ENCODE measurements around the gene ADAMTS2.

The ADAMTS2 gene

GRCh38 chr5:179139111-179139935, 205.9 kb downstream of the ADAMTS2 start:
- no peak for DNase-seq (ENCODE audit: low read depth)

- DNase-seq (ENCODE audit: low read depth): no peak
Measured at GRCh38 chr5:179138568-179138925, 206.7 kb downstream of the ADAMTS2 start.

DNA sequence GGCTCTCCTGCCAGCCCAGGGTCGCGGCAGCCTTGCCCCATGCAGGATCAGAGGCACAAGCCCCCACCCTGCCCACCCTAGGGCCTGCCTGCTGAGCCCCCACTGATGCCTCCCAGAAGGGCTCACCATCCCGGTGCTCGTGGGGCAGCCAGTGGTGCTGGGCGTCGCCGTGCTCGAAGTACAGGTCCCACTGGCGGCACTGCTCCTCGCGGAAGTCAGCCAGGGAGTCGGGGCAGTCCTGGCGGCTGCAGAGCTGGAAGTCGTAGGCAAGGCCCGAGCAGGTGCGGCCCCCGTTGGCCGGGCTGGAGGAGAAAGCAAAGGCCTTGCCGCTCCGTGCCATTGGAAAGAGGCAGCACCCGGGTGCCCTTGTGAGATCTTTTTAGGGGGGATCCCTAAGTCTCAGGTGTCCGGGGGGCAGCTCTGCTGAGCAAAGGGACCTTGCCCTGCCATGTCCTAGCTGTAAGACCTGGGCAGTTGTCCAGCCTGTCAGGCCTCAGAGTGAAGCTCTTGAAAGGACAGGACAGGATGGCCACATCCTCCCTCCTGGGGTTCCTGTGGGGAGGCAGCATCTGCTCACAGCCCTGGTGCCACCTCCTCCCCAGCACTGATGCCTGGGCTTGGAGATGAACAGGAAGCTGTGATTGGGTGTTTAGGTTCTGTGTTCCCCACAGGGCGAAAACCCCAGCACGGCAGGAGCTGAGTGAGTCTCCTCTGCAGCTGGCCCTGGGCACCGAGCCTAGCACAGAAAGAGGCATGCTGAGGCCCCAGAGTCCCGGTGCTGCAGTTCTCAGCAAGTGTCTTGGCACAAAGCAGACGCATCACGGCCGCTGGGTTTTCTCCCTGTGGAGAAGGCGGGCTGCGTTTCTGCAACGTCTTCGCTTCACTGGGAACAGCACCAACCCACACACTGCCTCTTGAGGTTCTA, 207.4 kb downstream of the ADAMTS2 start:
- DNase-seq (ENCODE audit: low read depth): no peak

DNA sequence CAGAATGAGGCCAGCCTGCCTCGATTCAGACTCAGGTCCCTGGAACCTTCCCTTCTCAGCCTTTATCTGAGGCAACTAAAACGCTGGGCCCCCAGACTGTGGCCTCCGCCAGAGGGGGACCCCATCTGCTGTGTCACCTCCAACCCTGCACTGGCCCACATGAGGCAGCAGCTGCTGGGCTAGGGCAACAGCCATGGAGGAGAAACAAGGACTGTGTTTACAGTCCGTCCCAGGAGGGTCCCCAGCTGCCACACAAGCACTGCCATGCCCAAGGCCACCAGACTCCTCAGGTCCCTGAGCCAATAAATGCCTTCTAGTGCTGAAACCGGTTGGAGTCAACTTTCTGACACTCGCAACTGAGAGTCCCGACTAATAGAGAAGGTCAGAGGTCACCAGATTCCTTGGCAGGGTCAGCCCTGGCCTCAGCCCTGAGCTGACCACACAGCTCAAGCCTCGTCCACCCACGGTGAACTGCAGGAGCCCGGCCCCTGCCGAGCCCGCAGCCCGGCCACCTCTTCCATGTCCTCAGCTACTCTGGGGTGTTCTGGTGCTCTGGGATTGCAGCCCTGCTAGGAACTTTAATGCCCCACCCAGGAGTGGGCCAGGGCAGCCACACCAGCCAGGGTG, 208.1 kb downstream of the ADAMTS2 start:
- no peak for DNase-seq (ENCODE audit: low read depth)

- no peak for DNase-seq (ENCODE audit: low read depth)
Measured at GRCh38 chr5:179135441-179136215, 209.6 kb downstream of the ADAMTS2 start.

- no peak for DNase-seq (ENCODE audit: low read depth)
Measured at GRCh38 chr5:179135006-179135405, 210.3 kb downstream of the ADAMTS2 start.

- DNase-seq (ENCODE audit: low read depth): no peak
Measured at GRCh38 chr5:179134511-179134910, 210.8 kb downstream of the ADAMTS2 start.

DNA sequence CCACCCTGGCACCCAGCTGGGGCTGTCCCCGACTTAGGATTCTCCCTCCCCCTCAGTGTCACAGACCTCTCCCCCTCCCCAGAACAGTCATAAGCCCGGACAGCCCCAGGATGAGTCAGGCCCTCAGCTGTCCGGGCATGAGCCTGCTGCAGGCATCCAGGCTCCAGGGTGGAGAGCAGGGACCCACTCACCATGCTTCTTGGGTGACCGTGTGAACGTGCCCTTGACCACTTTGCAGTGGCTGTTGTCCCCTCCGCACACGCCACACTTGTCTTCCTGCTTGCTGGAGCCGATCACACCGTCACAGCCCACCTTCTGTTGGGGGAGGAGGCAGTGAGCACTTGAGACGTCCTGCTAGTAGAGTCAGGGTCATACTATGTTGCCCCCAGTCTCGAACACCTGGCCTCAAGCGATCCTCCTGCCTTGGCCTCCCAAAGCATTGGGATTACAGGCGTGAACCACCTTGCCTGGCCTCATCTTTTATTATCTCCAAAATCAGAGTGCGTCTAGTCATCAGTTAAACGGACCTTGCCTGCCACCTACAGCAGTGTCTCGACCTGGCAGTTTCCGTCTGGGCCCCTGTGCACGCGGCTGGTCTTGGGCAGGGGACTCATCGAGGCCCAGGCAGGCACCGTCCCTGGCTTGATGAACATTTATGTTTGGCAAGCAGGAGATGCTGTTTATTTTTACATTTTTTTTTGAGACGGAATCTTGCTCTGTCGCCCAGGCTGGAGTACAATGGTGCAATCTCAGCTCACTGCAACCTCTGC, 212.5 kb downstream of the ADAMTS2 start:
- DNase-seq (ENCODE audit: low read depth): no peak

DNA sequence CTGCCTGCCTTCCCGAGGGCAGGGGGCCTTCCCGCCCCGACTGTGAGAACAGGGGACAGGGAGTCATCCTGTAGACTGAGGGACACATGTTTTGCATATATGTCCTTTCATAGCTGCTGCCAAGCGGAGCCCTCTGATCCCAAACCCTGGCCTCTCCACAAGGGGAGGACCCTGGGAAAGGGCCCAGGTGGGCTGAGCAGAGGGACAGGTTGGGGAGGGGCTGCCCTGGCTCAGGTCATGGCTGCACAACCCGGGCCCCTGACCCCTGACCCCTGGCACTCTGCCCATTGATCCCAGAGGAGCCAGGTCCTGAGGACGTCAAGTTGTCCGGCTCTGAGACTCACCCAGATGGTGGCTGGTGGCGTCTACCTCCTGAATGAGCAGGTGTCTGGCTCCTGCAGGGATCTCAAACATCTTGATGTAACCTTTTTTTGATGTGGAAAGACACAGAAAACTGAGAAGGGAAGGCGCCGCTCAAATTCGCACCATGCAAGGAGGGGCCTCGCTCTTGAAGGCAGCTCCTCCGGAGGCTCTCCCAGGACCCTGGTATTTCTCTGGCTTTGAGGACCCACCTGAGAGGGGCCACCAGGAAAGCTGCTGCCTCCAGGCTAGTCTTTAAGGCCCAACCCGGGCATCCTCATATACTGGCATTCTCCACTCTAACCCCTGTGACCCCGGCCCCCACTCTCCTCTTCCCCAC, 213.2 kb downstream of the ADAMTS2 start:
- DNase-seq (ENCODE audit: low read depth): no peak

DNA sequence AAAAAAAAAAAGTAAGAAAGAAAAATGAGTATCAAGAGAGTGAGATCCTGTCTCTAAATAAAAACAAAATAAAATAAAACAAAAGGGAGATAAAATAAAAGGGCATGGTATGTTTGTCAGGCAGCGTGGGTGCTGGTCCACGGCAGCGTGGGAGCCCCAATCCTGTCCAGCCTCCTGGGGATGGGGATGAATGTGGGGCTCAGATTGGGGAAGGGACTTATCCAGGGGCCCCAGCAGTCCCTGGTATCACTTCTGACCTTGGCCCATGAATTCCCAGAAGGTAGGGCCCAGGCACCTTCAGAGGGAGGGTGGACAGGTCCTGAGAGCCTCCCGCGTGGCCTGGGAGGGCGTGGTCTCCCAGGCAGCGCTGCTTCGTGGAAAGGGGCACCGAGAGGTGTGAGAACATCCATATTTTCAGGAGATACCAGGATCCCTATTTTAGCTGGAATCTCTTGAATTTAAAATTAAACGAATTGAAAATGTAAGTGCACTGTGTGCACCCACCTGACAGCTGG, 213.9 kb downstream of the ADAMTS2 start:
- DNase-seq (ENCODE audit: low read depth): no peak

- DNase-seq (ENCODE audit: low read depth): no peak
Measured at GRCh38 chr5:179130101-179130681, 215.1 kb downstream of the ADAMTS2 start.

DNA sequence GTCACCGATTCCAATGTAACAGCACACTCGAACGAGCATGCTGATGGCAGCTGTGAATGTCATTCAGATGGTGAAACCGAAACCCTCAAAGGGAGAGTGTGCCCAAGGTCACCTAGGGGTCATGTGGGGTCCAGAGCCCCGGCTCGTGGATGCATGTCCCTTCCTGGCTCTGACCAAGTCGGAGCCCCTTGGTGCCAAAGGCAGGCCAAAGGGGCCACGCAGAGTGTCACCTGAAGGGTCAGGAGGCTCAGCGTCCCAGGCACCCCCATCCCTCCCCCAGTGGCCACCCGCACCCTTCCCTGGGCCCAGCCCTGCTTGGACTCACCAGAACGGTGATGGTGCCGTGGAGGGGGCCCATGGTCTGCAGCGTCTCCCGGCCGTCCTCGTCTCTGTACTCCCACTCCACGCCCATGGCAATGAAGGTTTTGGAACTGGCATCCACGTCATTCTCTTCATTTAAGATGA, 215.6 kb downstream of the ADAMTS2 start:
- DNase-seq (ENCODE audit: low read depth): no peak

DNA sequence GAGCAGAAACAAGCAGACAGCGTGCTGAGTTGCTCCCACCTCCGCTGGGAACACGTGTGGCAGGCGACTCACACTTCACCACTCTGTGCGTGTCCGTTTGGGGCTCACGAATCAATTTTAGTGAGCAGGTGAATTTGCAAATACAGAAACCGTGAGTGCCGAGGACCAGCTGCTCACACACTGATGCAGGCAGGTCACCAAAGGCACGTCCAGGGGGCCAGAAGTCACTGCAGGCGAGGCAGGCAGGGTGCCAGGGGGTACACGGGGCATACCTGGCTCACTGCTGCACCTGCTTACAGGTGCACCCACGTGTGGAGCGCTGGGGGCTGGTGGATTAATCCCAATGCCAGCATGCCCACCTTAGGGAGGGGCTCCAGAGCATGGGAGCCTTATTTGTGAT, 216.3 kb downstream of the ADAMTS2 start:
- no peak for DNase-seq (ENCODE audit: low read depth)

DNA sequence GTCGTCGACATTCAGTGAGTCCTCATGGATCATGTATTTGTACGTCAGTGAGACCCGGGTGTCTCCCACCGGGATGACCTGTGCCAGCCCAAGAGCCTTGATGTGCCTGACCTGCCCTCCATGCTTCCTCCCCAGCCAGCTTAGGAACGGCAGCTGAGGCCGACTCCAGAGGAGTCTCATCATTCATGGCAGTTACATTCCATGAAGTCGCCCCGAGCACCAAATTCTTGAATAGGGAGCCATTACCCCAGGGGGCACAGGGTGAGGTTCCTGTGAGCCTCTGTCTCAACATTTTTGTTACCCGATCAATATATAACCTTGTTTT, 217.3 kb downstream of the ADAMTS2 start:
- no peak for DNase-seq (ENCODE audit: low read depth)

DNA sequence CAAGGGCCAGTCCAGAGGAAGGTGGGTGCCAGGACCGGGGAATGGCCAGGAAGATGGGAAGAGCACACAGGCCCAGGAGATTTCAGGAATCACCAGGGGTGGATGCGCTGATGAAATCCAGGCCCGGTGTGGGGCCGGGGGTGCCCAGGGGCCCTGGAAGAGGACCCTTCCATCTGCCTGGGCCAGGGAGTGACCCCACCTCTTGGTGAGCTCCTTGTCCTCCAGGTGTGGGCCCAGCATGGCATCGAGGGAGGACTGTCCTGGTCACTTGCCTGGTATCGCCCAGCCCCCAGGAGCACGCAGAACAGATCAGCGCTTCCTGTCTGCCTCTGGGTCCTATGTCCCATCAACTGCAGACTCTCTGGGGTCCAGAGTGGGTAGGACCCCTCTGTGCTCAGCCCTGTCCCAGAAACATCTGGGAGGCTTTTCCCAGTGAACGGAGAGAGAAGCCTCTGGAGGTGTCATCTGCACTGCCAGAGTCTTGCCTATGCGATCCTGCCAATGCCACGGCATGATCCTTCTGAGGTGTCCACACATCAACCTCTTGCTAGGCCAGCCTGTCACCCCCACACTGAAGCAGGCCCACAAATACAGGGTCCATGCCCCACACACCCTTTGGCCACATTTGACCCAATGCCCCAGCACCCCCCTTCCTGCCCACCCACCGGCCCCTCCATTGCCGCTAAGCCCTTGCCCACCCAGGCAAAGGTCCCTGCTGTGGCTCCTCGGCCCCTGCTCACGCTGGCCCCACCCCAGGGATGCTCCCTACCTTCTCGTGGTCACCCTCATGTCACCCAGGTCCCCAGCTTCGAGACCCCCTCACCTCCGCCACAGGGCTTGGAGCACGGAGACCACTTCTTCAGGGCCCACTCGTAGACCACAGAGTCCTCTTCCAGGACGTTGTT, 217.9 kb downstream of the ADAMTS2 start:
- no peak for DNase-seq (ENCODE audit: low read depth)

DNA sequence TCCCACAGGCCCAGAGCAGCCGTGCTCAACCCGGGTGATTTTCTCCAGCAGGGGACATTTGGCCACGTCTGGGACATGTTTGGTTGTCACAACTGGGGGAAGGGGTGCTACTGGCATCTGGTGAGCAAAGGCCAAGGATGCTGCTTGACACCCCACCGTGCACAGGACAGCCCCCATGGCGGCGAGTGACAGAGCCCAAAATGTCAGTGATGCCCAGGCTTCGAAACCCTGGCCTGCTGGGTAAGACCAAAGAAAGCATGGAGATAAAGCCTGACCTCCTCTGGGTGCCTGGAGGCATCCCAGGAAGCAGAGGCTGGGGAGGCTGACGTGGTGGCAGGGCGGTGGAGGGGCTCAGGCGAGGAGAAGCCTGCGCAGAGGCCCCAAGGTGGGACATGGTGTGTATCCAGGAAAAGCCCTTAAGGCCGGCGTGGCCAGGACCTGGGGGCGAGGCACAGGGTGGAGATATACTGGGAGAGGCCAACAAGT, 218.7 kb downstream of the ADAMTS2 start:
- no peak for DNase-seq (ENCODE audit: low read depth)

DNA sequence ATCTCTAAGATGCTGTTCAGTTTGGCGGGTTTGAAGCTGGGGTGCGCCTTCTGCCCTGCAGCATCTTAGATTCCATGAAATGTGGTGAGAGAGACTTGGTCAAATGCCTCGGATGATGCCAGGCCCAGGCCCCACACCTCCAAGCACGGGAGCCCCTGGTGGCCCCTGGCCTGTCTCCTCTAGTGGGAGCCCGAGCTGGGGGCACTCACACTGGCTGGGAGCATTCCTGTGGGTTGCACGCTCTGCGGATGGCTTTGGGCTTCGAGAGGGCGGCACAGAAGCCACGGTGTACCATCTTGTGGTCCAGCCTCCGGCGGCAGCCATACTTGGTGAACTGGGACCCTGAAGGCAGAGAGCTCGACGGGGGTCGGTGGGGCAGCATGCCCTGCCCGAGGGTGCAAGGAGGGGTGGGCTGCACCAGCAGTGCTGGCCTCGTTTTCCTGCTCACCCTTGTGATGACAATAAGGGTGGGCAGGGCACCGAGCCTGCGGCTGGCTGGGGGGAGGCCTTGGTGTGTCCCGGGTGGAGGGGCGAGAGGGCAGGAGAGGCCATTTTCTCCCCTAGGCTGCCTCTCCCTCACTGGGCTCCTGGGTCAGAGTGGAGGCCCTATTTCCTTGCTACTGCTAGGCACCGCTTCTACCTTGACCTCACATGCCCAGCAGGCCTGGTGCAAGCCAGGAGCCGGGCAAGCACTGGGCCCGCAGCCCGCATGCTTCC, 219.3 kb downstream of the ADAMTS2 start:
- DNase-seq (ENCODE audit: low read depth): no peak

All from amniotic epithelial cell (primary cell).